ENCODE measurements around the gene NADK.
"Not testable (repeated sequence)": the region's sequence is repeated elsewhere in the genome, so short reads cannot be mapped to it uniquely, and the experiment has no call there.

The NADK gene

GRCh38 chr1:1763657-1764621, 14.3 kb downstream of the NADK start:
- no peak for DNase-seq (ENCODE audit: low read depth)

DNA sequence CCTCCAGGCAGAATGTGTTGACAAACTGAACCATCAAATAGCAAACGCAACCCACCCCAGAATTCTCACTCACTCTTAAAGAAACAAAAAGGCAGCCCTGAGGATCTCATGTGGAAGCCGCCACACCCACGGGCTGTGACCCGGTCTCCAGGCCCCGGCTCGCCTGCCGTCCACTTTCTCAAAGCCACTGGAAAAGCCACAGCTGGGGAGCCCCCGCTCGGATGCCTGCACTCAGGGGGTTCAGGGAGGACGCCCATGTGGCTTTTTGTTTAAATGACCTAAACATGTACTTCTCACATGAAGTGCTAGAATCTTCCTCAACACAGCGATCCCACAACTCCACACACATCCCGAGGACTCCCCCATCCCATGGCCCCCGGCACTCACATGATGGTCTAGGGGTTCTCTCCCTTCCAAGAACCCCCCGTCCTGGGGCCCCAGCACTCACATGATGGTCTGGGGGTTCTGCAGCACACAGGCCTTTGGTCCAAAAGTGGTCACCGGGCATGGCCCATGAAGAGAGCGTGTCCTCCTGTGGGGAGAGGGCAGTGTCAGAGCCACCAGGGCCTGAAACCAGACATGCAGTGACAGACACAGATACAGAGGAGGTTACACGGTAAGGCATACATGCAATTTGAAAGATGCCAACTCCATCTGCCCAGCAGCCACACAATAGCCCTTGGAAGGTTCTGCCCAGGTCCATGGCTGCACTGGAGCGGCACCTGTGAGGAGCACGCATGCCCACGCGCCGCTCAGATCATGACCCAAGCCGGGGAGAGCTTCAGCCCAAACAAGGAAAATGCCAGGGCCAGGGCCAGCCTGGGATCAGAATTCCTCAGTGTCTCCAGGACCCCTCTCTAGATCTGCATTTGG, 16.5 kb downstream of the NADK start:
- DNase-seq (ENCODE audit: low read depth): no peak

DNA sequence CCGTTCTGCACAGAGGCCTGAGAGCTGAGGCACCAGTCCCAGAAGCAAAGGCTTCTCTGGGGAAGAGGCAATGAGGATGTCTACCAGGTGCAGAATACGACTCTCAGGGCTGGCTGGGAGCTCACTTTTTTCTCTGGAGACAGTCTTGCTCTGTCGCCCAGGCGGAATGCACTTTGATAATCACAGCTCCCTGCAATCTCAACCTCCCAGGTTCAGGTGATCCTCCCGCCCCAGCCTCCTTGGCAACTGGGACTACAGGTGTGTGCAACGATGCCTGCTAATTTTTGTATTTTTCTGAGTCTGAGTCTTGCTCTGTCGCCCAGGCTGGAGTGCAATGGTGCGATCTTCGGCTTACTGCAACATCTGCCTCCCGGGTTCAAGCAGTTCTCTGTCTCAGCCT, 17.6 kb downstream of the NADK start:
- DNase-seq (ENCODE audit: low read depth): no peak

DNA sequence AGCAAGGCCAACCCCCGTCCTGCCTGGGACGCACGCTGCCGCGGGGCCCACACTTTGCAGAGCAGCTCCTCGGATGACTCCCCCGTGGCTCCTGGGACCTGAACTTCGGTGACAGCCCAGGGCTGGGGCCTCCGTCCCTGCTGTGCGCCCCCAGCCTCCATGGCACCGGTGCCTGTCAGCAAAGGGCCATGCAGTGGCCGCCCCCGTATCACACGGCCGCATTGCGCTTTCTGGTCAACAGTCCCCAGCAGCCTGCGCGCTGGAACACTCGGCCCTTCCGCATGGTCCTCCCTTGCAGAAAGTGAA, 18.0 kb downstream of the NADK start:
- no peak for DNase-seq (ENCODE audit: low read depth)

DNA sequence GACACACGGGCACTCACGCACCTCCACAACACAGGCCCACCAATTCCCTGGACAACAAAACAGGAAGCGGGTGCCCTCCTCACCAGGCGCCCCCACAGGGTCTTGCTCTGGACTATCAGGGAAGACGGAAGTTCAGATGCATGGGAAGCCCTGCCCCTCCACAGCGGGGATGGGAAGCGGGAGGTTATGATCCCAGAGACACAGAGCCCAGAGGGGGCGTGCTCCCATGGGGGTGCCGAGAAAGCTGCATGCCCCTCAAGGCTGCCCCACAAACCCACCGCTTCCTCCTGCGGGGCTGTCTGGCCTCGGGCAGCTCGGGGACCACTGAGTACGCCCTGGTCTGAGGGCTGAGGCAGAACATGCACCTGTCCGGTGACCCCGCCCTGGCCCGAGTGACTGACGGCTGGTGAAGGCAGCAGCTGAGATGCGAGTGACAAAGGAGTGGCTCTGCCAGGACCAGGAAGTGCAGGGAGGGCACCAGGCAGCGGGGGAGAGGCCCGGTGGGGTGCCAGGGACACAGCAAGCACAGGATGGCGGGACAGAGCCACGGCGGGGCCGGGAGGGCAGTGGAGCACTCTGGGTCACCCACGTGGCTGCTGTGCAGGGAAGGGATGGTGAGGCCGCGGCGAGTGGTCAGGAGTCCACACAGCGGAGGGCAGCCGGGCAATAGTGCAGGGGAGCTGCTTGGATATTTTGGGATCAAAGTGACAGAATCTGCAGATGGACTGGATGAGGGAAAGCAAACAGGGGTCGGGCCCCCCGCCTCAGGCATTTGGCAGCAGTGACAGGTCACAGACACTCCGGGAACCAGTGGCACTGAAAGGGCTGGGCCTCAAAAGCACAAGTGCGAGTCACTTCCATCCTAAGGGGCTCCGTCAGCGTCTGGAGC, 18.6 kb downstream of the NADK start:
- DNase-seq (ENCODE audit: low read depth): no peak

DNA sequence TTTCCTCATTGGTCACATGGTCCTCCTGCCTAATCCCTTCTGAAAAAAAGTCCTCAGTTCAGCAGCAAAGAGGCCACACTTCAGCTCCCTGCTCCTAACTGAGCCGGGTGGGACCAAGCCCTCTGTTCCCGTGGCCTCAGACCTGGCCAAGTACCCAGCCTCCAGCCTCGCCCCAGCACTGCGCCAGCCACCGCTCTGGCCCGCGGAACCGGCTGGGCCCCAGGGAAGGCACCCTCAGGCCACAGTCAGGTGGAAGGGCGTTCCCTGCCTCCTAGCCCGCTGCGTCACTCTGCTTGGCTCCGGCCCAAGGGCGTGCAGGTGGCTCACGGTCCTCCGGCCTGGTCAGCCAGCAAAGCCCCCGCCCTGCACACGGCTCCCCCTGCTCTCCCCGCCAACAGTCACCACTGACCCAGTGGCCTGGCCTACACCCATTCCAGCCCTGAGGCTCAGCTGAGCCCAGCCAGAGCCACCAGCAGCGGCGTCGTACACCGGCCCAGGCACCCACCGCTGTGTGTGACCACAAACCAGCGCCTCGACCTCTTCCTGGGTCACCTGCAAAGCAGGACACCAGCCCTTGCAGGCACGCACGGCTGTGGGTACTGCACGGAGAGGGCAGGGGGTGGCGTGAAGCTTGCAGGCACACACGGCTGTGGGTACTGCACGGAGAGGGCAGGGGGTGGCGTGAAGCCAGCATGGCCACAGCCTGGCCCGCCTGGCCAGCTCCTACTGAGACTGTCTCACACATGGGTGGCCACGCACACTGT, 19.4 kb downstream of the NADK start:
- DNase-seq (ENCODE audit: low read depth): no peak

- DNase-seq (ENCODE audit: low read depth): no peak
These were observed 20.1 kb downstream of the NADK start for GRCh38 chr1:1758059-1758621.

DNA sequence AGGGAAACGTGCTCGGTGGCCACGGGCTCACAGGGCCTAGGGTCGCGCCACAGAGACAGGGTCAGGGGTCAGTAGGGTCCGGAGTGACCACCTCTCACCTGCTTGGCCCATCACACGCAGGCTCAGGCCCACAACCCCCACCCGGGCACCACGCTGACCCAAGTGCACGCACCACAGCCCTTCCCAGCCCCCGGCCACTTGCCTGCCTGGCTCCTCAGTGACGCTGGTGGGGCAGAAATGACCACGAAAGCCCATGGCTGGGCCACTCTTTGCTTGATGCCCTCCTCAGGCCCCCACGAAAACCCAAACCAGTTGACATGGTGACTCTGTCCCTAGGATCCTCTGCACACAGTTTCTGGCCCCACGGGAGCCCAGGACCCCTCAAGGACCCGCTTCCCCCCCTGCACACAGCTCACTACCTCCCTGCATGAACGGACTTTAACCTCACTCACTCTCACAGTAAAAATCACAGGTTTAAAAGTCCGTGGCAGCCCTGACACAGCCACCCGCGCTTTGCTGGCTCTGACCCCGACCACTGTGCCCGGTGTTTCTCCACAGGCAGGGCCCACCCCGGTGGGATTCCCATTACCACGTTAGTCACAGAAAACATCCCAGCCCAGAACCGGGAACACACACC, 20.7 kb downstream of the NADK start:
- DNase-seq (ENCODE audit: low read depth): no peak

DNA sequence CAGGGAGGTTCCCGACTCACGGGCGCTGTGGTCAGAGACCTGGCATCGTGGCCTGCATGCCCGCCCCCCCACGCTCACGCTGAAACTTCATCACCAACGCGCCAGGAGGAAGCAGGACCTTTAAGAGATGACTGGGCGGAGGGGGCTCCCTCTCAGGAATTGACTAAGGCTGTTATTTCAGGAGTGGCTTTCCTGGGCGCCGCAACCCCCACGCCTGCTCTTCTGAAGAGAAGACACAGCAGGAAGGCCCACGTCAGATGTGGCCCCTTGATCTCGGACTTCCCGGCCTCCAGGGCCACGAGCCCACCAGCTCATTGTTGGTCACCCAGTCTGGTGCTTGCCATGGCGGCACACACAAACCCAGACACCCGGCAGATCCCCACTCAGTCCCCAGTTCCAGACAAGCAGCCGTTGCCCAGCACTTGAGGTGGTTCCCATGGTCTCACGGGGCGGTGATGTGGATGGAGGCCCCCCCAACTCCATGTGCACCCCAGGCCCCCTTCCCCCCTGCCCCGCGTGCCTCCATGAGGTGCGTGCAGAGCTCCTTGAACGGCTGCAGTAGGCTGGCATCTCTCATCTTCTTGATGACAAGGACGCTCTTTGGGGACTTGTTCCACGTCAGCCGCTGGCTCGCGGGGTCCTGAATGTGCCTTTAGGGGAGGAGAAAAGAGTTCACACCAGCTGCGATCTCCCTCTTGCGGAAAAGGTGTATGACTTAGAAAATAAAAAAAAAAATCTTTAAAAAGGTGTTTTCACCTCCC, 21.4 kb downstream of the NADK start:
- no peak for DNase-seq (ENCODE audit: low read depth)

DNA sequence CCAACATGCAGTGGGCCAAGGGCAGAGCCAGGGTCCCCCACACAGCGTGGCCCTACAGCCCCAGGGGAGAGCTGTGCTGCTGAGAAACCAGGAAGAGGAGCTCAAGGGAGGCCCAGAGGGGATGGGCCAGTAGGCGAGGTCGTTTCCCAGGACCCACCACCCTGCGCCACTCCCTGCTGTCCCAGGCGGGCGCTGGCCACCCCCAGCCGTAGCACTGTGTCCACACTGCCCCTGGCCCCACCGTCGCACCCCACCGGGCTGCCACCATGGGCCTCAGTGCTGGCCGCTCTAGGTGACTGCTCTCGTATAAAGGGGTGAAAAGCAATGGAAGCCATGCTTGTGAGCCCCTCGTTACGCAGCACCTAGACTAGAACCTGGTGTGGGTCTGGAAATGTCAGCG, 22.4 kb downstream of the NADK start:
- DNase-seq (ENCODE audit: low read depth): no peak

- DNase-seq (ENCODE audit: low read depth): no peak
These were observed 22.8 kb downstream of the NADK start for GRCh38 chr1:1755426-1755825.

DNA sequence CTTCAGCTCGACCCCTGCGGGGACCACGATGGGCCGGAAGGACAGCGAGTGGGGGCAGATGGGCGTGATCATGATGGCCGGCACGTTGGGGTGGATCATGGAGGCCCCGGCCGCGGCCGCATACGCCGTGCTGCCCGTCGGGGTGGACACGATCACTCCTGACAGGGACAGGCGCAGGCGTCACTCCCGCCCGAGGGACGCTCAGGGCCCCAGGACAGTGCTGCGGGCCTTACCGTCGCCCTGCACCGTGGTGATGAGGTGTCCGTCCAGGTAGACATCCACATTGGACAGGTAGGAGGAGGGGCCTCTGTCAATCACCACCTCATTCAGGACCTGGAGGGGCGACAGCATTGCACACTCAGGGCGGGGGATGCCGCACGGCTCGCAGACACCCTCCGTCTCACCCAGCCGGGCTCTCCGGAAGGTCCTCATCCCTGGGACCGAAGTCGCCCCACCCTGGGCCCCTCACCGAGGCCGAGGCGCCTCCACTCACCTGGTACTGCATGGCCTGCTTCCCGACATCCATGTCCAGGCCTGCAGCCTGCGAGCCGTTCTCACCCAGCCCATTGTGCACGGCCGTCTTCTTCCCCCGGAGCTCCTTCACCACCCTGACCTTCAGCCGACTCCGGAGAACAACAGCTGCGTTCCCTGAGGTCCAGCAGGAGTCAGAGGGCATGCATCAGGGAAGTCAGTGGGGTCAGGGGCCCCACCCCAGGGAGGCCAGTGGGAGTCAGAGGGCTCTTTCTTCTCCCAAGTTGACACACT, 24.0 kb downstream of the NADK start:
- DNase-seq (ENCODE audit: low read depth): no peak

DNA sequence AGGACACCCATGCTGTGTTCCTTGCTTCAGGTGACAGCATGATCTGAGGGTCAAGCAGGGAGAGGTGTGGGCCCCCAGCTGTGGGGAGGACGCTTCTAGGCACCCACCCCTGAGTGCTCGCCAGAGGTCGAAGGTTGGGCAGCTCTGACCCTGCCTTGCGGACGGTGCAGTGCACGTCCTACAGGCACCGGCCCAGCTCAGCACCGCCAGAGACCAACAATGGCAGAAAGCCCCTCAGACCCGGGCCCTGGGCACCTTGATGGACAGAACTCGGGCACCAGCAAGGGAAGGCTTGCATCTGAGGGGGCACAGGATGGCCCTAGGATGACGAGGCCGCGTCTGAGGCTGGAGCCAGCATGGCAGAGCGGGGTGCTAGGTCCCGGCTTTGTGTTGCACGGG, 24.7 kb downstream of the NADK start:
- no peak for DNase-seq (ENCODE audit: low read depth)

DNA sequence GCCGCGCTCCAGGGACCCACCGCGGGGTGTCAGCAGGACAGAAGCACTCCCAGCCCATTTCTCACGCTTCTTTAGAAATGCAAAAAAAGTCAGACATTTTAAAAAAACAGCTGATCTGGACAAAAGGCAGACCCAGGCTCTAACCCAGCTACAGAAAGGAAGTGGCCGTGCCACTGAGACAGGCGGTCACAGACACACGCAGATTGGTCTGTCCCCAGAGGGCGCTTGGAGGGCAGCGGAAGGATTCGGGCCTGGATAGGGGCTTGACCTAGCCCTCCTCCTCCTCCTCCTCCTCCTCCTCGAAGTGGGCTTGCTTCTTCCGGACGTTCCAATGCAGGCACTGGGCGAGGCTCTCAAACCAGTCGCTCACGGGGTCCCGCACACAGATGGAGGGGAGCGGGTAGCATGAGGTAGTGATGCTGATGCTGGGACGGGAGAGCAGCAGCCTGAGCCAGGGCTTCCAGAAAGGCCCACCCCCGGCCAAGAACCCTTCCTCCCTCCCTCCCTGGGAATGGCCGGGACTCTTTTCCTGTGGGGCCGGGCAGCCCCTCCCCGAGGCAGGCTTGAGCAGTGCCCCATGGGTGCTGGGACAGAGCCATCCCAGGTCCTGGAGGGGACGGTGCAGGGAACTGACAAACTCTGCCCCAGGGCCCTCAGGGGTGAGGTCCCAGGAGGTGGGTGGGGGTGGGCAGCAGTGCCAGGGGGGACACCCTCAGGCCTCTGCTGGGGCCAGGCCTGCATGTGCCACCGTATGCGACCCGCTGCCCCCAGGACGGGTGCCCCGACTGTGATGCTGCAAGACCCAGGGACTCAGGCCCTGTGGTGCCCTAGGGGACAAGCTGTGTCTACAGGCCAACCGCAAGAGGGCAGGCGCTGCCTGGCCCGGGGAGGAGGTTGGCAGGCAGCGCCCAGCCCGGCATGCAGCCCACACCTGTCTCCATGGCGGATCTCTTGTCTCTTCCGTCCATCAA, 25.3 kb downstream of the NADK start:
- no peak for DNase-seq (ENCODE audit: low read depth)

DNA sequence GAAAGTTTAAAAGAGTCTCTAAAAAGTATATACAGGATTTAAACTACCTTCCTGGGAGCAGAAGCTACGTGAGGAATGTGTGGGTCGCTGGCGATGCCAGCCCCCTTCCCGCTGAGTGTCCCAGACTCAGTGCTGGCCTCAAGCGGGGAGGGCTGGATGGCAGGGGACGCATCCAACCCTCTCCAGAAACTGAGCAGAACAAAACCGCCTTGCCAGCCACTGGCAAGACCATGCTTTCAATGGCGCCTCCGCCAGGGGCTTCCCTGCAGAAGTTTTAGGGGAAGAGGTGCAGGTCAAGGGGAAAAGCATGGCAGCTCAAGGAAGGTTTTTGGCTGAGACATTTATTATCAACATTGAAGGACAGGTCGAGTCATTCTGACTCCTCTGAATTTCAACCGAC, 26.1 kb downstream of the NADK start:
- DNase-seq (ENCODE audit: low read depth): no peak

GRCh38 chr1:1749941-1750340, 28.3 kb downstream of the NADK start:
- DNase-seq (ENCODE audit: low read depth): not testable (repeated sequence)

- no peak for DNase-seq (ENCODE audit: low read depth)
These were observed 29.5 kb downstream of the NADK start for GRCh38 chr1:1748686-1749321.

All from activated T-cell treated with anti-CD3 and anti-CD28 coated beads for 1 hour (primary cell).